ENCODE results near the gene DTNB.
"Not testable (repeated sequence)": the region's sequence is repeated elsewhere in the genome, so short reads cannot be mapped to it uniquely, and the experiment has no call there.

DTNB gene

DNA sequence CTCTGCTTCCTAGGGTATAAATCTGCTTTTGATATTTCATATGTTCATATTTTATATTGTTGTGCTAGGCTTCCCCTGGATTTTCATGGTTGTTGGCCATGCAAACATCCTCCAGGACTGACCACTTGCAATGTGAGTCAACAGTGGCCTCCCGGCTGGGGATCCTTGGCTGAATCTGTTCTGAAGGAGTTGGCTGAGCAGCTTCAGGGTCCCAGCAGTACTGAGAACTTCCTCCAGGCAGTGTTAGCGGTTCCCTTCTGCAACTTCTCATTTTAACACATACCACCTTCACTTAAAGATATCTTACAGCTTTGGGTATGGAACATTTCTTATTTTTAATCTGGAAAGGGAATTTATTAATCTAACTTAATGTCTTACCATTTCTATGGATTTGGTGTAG lies 122.1 kb downstream of the DTNB start:
- in situ Hi-C loops (cut with HindIII; ENCODE audit: low sequenced_read_pairs): no loop called here
- TF ChIP-seq CTCF (IDR thresholded peaks at IDR 0.05; ENCODE audit: low read depth, low read length, missing control alignments): no peak
- no peak for DNase-seq (ENCODE audit: low read depth)
- H3K4me3 ChIP-seq (ENCODE audit: low read depth, low read length): no peak overlapping the region

- in situ Hi-C loops (cut with HindIII; ENCODE audit: low sequenced_read_pairs); H3K4me3 ChIP-seq (ENCODE audit: low read depth, low read length); DNase-seq (ENCODE audit: low read depth): not testable (repeated sequence)
These were observed 123.8 kb downstream of the DTNB start for GRCh38 chr2:25549571-25549970.

DNA sequence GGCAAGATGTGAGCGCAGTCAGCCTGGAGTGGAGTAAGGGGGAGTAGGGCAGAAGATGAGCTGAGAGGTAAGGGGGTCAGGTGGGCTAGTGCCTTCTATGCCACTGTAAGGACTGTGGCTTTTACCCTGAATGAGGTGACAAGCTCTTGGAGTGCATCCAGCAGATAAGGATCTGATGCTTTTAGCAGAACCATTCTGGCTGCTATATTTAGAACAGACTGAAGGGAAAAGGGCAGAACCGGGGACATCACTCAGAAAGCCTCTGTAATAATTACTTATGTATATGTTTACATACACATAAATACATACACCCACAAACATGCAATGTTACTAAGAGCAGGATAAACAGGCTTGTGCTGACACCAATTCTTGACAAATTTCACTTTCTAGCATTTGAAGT lies 124.8 kb downstream of the DTNB start:
- DNase-seq (ENCODE audit: low read depth): no peak
- TF ChIP-seq CTCF (IDR thresholded peaks at IDR 0.05; ENCODE audit: low read depth, low read length, missing control alignments): no peak
- in situ Hi-C loops (cut with HindIII; ENCODE audit: low sequenced_read_pairs): no loop called here

GRCh38 chr2:25546852-25547251 lies 126.5 kb downstream of the DTNB start:
- DNase-seq (ENCODE audit: low read depth): no peak
- in situ Hi-C loops (cut with HindIII; ENCODE audit: low sequenced_read_pairs): no loop called here
- no peak for TF ChIP-seq CTCF (IDR thresholded peaks at IDR 0.05; ENCODE audit: low read depth, low read length, missing control alignments)
- no peak overlapping the region for H3K4me3 ChIP-seq (ENCODE audit: low read depth, low read length)

More for the DNA sequence above, 124.8 kb downstream of the DTNB start:
- no peak overlapping the region for H3K4me3 ChIP-seq (ENCODE audit: low read depth, low read length)

- DNase-seq (ENCODE audit: low read depth): no peak
- in situ Hi-C loops (cut with HindIII; ENCODE audit: low sequenced_read_pairs): no loop called here
These were observed 127.5 kb downstream of the DTNB start for GRCh38 chr2:25545899-25546298.

GRCh38 chr2:25544445-25544844 lies 128.9 kb downstream of the DTNB start:
- TF ChIP-seq CTCF (IDR thresholded peaks at IDR 0.05; ENCODE audit: low read depth, low read length, missing control alignments): no peak
- DNase-seq (ENCODE audit: low read depth): no peak
- H3K4me3 ChIP-seq (ENCODE audit: low read depth, low read length): no peak overlapping the region
- in situ Hi-C loops (cut with HindIII; ENCODE audit: low sequenced_read_pairs): no loop called here

More at GRCh38 chr2:25545899-25546298, 127.5 kb downstream of the DTNB start:
- TF ChIP-seq CTCF (IDR thresholded peaks at IDR 0.05; ENCODE audit: low read depth, low read length, missing control alignments): no peak
- no peak overlapping the region for H3K4me3 ChIP-seq (ENCODE audit: low read depth, low read length)

DNA sequence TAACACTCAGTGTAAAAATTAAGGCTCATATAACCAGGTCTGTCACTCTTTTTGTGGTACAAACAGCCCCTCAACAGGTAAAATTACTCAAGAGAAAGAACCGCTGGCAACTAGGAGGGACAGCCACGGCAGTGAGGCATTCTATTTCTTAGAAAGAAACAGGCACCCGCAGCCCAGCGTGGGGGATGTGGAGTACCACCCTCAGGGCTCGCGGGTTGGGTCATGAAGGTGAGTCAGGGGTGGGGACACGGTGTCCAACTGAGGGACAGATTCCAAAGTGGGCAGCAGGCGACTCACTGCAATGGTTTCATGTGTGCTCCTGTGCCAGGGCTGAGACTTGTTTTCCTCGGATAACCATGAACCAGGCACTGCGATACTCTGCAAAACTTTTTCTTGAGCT lies 129.4 kb downstream of the DTNB start:
- no peak for TF ChIP-seq CTCF (IDR thresholded peaks at IDR 0.05; ENCODE audit: low read depth, low read length, missing control alignments)
- in situ Hi-C loops (cut with HindIII; ENCODE audit: low sequenced_read_pairs): no loop called here
- DNase-seq (ENCODE audit: low read depth): no peak

More for the DNA sequence above, 129.4 kb downstream of the DTNB start:
- H3K4me3 ChIP-seq (ENCODE audit: low read depth, low read length): no peak overlapping the region
